Endometrium (tissue), 2 donors: ENCODE results near the gene UBL7.
"Not testable (repeated sequence)": the region's sequence is repeated elsewhere in the genome, so short reads cannot be mapped to it uniquely, and the experiment has no call there.

Source experiments
- FAIRE-seq: peaks from 2 replicates; lab custom pipeline; 2012; peaks lifted over from hg19 to GRCh38; lab: Jason Lieb, UNC
- donor health status: control.
- donor health status: control.

UBL7 gene

GRCh38 chr15:74463634-74464033 is 2.7 kb upstream of the UBL7 start:
- FAIRE-seq, result no peak

DNA sequence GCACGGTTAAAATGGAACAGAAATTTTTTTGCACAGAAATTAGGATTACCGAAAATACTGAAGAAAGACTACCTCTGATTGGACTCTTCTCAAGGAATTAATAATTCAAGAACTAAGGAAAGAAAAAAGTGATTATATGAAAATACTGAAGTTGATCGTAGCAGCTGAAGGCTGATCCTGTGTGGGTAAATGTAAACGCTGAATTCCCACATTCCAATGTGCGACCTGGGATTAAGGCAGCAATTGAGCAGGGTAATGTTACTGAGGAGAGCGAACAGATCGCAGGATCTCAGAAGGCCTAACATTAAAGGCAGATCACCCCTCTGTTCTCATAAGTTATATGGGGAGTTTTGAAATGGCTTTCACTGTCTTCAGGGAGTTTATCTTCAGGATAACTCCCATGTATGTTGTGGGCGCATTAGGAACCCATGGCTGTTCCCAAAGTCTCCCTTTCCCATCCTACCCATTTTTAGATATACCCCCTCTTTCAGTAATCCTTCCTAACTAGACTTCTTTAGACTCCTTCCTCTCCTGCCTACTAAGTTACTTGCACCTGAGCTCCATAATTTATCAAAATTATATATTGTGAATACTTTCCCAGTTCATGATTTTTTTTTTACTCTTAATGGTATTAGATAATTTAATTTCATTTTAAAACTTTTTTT is 1.0 kb upstream of the UBL7 start:
- FAIRE-seq, result no peak

DNA sequence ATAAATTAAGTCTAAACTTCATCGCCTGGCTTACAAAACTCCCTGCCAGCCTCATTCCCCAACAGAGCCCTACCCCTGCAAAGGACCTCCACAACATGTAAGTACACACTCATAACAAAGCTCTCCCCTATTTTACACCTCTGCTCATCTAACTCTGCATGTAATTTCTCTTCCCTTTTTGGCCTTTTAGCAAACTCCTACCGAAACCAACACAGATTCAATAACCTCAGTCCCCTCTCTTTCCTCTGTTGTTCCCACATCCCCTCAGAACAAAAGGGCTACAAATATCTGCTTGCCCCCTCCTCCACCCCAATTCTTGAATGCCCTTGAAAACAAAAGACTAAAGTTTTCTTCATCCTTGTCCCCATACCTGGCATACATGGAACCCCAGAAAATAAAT is 662 bp downstream of the UBL7 start:
- no peak for FAIRE-seq

GRCh38 chr15:74459798-74460197 is 1.2 kb downstream of the UBL7 start:
- not testable (repeated sequence) for FAIRE-seq

GRCh38 chr15:74458473-74458872 is 2.5 kb downstream of the UBL7 start:
- FAIRE-seq, result no peak

- not testable (repeated sequence) for FAIRE-seq
Measured at GRCh38 chr15:74457036-74457435, 3.9 kb downstream of the UBL7 start.

DNA sequence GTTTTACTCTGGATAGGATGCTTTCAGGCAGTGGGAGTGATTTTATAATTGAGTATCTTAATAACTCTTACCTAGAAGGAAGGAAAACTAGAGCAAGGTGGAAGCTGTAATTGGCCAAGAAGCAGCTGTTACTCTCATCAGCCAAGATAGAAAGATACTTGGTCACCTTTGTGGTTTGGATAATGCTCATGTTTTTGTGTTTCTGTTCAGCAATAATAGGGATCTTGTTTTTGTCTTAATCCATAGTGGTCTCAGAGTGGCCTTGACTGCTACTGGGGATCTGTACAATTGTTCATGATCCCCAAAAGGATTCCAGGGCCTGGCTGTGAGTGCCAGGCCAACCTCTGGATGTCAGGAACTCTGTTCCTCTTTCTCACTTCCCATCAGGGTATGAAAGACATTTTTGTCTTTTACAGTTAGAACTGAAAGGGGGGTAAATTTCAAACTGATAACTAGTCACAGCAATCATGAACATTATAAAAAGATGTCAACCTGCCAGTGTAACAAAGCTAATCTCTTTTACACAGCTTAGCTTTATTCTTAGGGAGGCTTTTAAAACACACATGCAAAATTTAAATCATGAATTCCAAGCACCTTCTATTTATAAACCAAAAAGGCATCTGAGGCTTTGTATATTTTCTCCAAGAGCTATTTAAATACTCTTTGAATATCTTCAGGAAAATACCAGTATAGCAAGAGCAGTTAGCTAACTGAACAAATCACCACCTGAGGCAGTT is 6.0 kb downstream of the UBL7 start:
- FAIRE-seq, result no peak

DNA sequence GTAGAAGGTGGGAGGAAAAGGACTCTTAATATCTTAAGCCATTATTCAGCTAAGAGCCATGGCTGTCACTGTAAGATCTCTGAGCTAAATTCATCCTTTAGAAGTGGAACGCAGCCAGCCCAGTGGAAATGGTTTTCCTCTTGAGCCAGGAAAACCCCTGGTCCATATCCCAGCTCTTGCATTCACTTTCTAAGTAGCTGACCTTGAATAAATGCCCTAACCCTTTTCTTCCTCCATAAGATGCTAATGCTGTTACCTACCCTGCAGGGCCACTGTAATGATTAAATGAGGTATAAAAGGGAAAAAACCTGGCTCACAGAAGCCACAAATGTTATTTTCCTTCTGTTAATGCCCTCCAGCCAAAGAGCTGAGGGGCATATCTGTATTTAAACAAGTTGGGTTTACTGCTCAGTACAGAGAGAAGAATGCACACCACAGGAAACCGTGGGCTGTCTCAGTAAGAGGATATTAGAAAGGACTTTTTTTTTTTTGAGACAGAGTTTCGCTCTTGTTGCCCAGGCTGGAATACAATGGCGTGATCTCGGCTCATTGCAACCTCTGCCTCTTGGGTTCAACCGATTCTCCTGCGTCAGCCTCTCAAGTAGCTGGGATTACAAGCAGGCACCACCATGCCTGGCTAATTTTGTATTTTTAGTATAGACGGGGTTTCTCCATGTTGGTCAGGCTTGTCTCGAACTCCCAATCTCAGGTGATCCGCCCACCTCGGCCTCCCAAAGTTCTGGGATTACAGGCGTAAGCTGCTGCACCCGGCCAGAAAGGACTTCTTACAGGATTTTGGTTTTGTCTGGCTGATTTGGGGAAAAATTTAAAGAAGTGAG is 6.8 kb downstream of the UBL7 start:
- no peak for FAIRE-seq

- FAIRE-seq, result no peak
Measured at GRCh38 chr15:74451861-74452835, 8.8 kb downstream of the UBL7 start.

- no peak for FAIRE-seq
Measured at GRCh38 chr15:74451322-74451721, 9.6 kb downstream of the UBL7 start.

DNA sequence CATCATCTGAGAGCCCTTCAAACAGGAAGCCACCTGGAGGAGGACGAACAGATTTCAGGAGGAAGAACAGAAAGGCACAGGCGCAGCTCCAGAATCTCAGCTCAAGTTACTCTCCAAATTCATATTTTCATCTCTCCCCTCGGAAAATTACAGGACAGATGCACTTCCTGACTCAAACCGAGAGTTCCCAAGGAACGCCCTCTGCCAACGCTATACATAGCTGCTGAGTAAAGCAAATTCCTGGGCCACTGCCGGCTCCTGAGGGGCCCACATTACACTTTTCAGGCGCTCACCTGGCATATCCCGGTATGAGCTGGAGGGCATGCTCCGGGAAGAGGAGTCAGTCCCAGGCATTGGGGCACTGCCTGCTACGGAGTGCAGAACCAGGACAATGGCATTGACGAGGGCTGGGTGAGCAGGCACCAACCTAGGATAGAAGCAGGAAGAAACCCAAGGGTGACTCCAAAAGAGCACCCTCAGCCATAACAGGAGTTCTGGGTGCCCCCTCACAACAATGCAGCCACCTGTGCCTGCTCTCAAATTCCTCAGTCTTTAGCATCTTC is 11.2 kb downstream of the UBL7 start:
- FAIRE-seq, result no peak

- FAIRE-seq, result no peak
Measured at GRCh38 chr15:74449095-74449494, 11.9 kb downstream of the UBL7 start.

- FAIRE-seq, result no peak
Measured at GRCh38 chr15:74445816-74446763, 14.9 kb downstream of the UBL7 start.

DNA sequence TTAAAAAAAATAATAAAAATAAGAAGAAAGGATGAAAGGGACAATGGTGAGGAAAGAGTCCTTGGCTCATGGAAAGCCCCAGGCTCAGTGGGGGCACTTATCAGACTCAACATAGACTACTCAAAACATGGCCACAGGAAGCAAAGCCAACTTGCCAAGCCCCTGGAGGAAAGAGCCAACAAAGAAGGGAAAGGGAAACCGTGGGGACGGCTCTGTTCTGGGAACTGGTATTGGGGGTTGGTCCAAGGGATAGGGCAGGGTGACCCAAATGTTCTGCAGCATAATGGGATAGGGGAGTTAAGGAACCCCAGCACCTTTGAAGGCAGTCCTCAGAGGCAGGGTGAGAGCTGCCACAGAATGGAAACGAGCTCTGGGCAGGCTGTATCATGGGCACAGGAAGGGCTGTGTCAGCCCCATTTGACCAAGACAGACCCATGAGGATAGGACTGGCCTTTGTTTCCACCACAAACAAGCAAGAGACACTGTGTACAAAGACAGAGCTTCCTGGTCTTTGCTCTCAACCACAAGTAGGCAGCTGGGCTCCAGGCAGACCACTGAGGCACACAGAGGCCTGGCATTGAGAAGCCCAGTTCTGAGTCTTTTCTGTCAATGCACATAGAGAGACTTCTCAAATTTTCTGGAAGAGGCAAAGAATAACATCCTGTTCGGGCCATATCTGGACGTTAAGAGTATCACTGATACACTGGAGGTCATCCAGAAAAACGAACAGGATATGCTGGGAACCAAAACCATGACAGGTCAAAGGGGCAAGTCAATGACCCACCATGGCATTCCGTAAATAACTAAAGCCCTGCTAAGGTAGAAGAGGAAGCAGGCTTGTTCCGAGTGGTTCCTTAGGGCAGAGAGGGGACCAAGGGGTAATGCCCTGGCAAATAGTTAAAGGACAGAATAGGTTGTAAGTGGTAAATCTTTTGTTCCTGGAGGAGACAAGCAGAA is 16.6 kb downstream of the UBL7 start:
- no peak for FAIRE-seq

DNA sequence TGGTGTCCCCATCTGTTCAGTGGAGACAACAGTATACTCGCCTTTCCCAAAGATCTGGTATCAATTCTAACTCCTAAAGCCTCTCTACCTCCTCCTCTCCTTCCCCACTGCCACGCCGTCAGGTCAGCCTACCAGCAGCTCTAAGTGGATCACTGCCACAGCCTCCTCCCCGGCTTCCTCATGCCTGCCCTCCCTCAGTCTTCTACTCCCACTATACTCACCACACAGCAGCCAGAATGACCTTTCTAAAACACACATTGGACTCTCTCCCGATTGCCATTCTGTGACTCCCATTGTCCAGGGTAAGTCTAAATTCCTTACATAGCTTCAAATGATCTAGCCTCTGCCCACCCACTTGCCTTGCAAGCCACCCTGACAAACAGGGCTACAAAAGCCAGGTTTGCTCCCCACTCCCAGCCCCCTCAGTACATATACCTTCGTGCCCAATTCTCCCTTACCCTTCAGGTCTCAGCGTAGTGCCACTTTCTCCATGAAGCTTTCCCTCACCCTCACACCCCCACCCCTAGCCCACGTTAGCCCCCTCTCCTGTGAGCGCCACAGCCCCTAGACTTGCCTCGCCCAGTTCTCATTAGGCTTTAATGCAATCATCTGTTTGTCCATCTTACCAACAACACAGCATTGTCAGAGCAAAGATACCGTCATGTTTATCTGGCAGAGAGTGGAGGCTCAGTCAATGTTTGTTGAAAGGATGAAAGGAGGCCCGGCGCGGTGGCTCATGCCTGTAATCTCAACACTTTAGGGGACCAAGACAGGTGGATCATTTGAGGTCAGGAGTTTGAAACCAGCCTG is 17.7 kb downstream of the UBL7 start:
- FAIRE-seq, result no peak

DNA sequence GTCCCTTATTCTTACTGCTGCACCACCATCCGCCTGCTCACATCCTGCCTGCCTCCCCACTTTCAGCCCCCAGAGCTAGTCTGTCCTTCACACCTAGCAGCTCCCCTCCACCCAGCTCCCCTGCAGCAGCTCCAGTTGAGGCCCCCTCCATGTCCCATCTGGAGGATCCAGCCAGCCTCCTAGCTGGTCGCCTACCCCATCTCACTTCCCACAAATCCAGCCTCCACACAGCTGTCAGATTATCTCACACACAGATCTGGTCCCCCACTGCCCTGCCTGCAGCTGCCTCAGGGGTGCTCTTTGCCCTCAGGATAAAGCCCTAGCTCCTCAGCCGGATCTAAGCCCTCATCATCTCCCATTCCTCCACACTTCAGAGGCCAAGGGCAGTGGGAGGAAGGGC is 18.4 kb downstream of the UBL7 start:
- FAIRE-seq, result no peak

DNA sequence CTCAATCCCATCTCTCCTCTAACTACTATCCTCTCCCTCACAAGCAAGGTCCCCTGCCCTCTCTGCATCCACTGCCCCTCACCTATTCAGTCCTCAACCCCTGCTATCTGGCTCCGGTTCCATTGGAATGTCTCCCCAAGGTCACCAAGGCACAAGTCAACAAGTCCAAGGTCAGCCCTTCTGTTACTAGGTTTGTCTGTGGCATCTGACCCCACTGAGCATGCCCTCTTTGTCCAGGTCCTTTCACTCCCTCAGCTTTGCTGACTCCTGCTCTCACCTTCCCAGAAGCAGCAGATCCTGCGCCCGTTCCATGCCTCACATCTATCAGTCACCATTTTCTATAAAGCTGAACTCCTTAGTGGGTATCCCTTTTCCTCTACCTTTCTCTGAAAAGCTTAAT is 18.9 kb downstream of the UBL7 start:
- no peak for FAIRE-seq

DNA sequence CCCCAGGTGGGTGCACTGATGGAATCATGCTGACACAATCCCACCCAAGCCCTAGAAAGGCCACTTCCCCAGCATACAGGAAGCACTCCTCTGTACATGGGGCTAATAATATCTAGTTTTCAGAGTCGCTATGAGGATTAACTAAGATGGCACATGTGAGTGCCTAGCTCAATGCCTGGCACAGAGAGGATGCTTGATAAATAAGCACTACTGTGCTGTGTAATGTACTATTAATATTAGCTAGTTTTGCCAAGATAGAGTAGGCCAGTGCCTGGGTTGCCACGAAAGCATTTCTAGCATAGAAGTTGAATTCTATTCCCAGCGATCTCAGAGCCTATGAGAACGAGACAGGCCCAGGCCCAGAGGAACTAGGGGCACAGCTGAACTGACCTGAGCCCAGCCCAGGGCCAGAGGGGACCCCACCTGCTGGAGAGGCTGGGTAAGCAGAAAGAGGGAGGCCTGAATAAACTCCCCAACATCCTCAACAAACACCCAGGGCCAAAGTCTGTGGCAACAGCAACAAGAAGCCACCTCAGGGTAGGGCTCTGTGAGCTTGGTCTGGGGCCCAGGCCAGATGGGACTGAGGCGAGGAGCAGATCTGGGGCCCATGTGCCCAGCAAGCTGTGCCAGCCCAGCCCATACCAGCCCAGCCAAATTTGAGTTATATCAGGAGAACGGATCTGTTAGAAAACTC is 19.6 kb downstream of the UBL7 start:
- no peak for FAIRE-seq
